ENCODE data around the gene XAB2. TPM values are rescaled to one million over a fixed set of nuclear protein-coding genes. Genes with fewer than 3 reads are reported as not detected.

XAB2 gene
- total RNA-seq, 1 experiment from 2014 or later = 48.0 TPM

GRCh38 chr19:7645656-7646425 is 16.5 kb upstream of the XAB2 start:
- no peak overlapping the region for H3K4me3 Mint-ChIP-seq
- H3K4me2 ChIP-seq (ENCODE audit: insufficient read depth, insufficient read length, low read length) = no peak overlapping the region
- no peak for DNase-seq
- WGBS (ENCODE audit: extremely low coverage, insufficient read length, low lambda C conversion rate) = no CpG with 5 or more reads among the region's 20 CpGs
- H3K79me2 ChIP-seq (ENCODE audit: insufficient read depth, low read length) = no peaks in the 10 kb centered on the region
- H3K56ac ChIP-seq (ENCODE audit: insufficient read length, low read depth, low read length) = no peak overlapping the region
- no peak overlapping the region for H3K14ac ChIP-seq (ENCODE audit: insufficient read depth, low read length)
- H3K23ac ChIP-seq (ENCODE audit: insufficient read length, low read depth, low read length) = no peak overlapping the region
- H3T11ph ChIP-seq (ENCODE audit: low read length) = no peak overlapping the region
- no peak overlapping the region for H3K4ac ChIP-seq (ENCODE audit: low read depth, low read length)
- H3K27me3 Mint-ChIP-seq (ENCODE audit: low read depth) = peaks cover 14% of the 10 kb centered on the region
- H2BK120ac ChIP-seq (ENCODE audit: low read depth, low read length, poor library complexity, severe bottlenecking) = no peak overlapping the region
- no peak overlapping the region for H2BK5ac ChIP-seq (ENCODE audit: insufficient read length, low read length)
- H3K36me3 Mint-ChIP-seq (ENCODE audit: insufficient read depth in 1 of 3, low read depth in 3 of 3) = peaks cover 2 to 16% (median 7%) of the 10 kb centered on the region in 3 experiments; a peak in 4 of 7 replicates
- no peaks in the 10 kb centered on the region for H4K20me1 ChIP-seq (ENCODE audit: control insufficient read depth, insufficient read depth, insufficient read length)
- H4K91ac ChIP-seq (ENCODE audit: insufficient read length, low read depth, low read length) = no peak overlapping the region
- no peaks in the 10 kb centered on the region for H3K27me3 ChIP-seq (ENCODE audit: insufficient read depth, low read length)
- no peak overlapping the region for H3K27ac ChIP-seq (ENCODE audit: insufficient read length, low read depth, low read length)
- no peak overlapping the region for H2BK15ac ChIP-seq (ENCODE audit: low read depth, low read length)
- no peaks in the 10 kb centered on the region for H3K23me2 ChIP-seq (ENCODE audit: insufficient read length, low read depth, low read length, poor library complexity, severe bottlenecking)
- H2AK5ac ChIP-seq (ENCODE audit: insufficient read length, low read length) = no peak overlapping the region
- no peak overlapping the region for H2AFZ ChIP-seq (ENCODE audit: low read length)
- no peak overlapping the region for H3K9ac ChIP-seq (ENCODE audit: extremely low read depth, insufficient read length, low read length)
- H3K4me1 ChIP-seq (ENCODE audit: insufficient read depth, low read length) = no peaks in the 10 kb centered on the region
- TF ChIP-seq, protein P1, sequence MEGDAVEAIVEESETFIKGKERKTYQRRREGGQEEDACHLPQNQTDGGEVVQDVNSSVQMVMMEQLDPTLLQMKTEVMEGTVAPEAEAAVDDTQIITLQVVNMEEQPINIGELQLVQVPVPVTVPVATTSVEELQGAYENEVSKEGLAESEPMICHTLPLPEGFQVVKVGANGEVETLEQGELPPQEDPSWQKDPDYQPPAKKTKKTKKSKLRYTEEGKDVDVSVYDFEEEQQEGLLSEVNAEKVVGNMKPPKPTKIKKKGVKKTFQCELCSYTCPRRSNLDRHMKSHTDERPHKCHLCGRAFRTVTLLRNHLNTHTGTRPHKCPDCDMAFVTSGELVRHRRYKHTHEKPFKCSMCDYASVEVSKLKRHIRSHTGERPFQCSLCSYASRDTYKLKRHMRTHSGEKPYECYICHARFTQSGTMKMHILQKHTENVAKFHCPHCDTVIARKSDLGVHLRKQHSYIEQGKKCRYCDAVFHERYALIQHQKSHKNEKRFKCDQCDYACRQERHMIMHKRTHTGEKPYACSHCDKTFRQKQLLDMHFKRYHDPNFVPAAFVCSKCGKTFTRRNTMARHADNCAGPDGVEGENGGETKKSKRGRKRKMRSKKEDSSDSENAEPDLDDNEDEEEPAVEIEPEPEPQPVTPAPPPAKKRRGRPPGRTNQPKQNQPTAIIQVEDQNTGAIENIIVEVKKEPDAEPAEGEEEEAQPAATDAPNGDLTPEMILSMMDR (conservative IDR thresholded peaks at IDR 0.05) = no peak
- H3K18ac ChIP-seq (ENCODE audit: insufficient read length, low read depth, low read length) = no peak overlapping the region
- H3K27ac Mint-ChIP-seq = no peak overlapping the region
- H3K9me3 Mint-ChIP-seq = no peaks in the 10 kb centered on the region; a peak in 1 of 5 replicates
- no peak overlapping the region for H4K8ac ChIP-seq (replicated peaks; ENCODE audit: insufficient read length, low read depth, low read length)
- no peaks in the 10 kb centered on the region for H3K79me1 ChIP-seq (ENCODE audit: insufficient read depth, low read depth, low read length, poor library complexity, severe bottlenecking)
- H3K9me3 ChIP-seq (ENCODE audit: control insufficient read depth, low read depth, low read length) = no peaks in the 10 kb centered on the region
- H3K4me1 Mint-ChIP-seq = peaks cover 0 to 8% of the 10 kb centered on the region in 2 experiments; a peak in 2 of 4 replicates
- H2BK12ac ChIP-seq (ENCODE audit: insufficient read length, low read depth, low read length) = no peak overlapping the region
- H2BK20ac ChIP-seq (ENCODE audit: low read depth, low read length, poor library complexity, severe bottlenecking) = no peak overlapping the region
- no peak overlapping the region for H4K5ac ChIP-seq (ENCODE audit: insufficient read length, low read depth, low read length)

Data from H9 (cell line).